Measurements from ENCODE around the gene ITGB4. TPM values are rescaled to one million over a fixed set of nuclear protein-coding genes. Genes with fewer than 3 reads are reported as not detected.

The ITGB4 gene
- total and polyA plus RNA-seq, 4 donors: 11.1 to 47.8 (median 14.8) TPM

- H3K9me3 ChIP-seq (ENCODE audit: control insufficient read depth in 4 of 4, insufficient read depth in 3 of 4, low read length in 3 of 4): no peaks in the 10 kb centered on the region
- WGBS, 2 donors: 88 to 96% methylated on average over 4 of the region's 4 CpGs
- H3K27ac ChIP-seq (ENCODE audit: low read depth in 1 of 2, low read length in 1 of 2): no peak overlapping the region
- H3K9ac ChIP-seq (ENCODE audit: insufficient read depth in 1 of 2, low read length in 2 of 2): no peak overlapping the region
- no peak overlapping the region for H3K4me3 ChIP-seq
- no peak for ATAC-seq (ENCODE audit: insufficient read depth, low FRiP score)
- H3K36me3 ChIP-seq (ENCODE audit: control insufficient read depth in 4 of 4, insufficient read depth in 4 of 4, low read length in 4 of 4): peaks cover 0 to 32% (median 21%) of the 10 kb centered on the region in 4 donors
- no peaks in the 10 kb centered on the region for H3K4me1 ChIP-seq (ENCODE audit: control insufficient read depth in 5 of 5, insufficient read depth in 5 of 5, low read length in 5 of 5)
- no peak for TF ChIP-seq CTCF (IDR thresholded peaks at IDR 0.05; ENCODE audit: control extremely low read depth, extremely low read depth)
- DNase-seq: no peak
- H3K27me3 ChIP-seq (ENCODE audit: control insufficient read depth in 3 of 3, insufficient read depth in 3 of 3, low read length in 2 of 3): no peaks in the 10 kb centered on the region
Measured at GRCh38 chr17:75799402-75799801, 78.1 kb downstream of the ITGB4 start.

GRCh38 chr17:75803883-75804282 is 82.6 kb downstream of the ITGB4 start:
- Histone ChIP-seq H3K27ac (ENCODE audit: low read depth in 1 of 2, low read length in 1 of 2) (no peak overlapping the region), H3K9ac (ENCODE audit: insufficient read depth in 1 of 2, low read length in 2 of 2) (no peak overlapping the region), H3K36me3 (ENCODE audit: control insufficient read depth in 4 of 4, insufficient read depth in 4 of 4, low read length in 4 of 4) (peaks cover 0 to 14% (median 8%) of the 10 kb centered on the region in 4 donors), H3K27me3 (ENCODE audit: control insufficient read depth in 3 of 3, insufficient read depth in 3 of 3, low read length in 2 of 3) (no peaks in the 10 kb centered on the region), H3K4me1 (ENCODE audit: control insufficient read depth in 5 of 5, insufficient read depth in 5 of 5, low read length in 5 of 5) (peaks cover 0 to 3% (median 0%) of the 10 kb centered on the region in 5 donors), H3K9me3 (ENCODE audit: control insufficient read depth in 4 of 4, insufficient read depth in 3 of 4, low read length in 3 of 4) (no peaks in the 10 kb centered on the region), H3K4me3 (no peak overlapping the region)
- no peak for TF ChIP-seq CTCF (IDR thresholded peaks at IDR 0.05; ENCODE audit: control extremely low read depth, extremely low read depth)
- no peak for ATAC-seq (ENCODE audit: insufficient read depth, low FRiP score)
- no peak for DNase-seq
- WGBS, 2 donors: 91 to 96% methylated on average over 1 of the region's 1 CpG

GRCh38 chr17:75806822-75807500 is 85.7 kb downstream of the ITGB4 start:
- TF ChIP-seq CTCF (IDR thresholded peaks at IDR 0.05; ENCODE audit: control extremely low read depth, extremely low read depth): no peak
- peak overlapping the region; percentile 5 to 22 for H3K27ac ChIP-seq (ENCODE audit: low read depth in 1 of 2, low read length in 1 of 2)
- H3K4me1 ChIP-seq (ENCODE audit: control insufficient read depth in 5 of 5, insufficient read depth in 5 of 5, low read length in 5 of 5): peaks cover 0 to 12% (median 0%) of the 10 kb centered on the region in 5 donors
- H3K9ac ChIP-seq (ENCODE audit: insufficient read depth in 1 of 2, low read length in 2 of 2): no peak overlapping the region
- H3K4me3 ChIP-seq: no peak overlapping the region
- WGBS, 2 donors: 85 to 90% methylated on average over 4 of the region's 4 CpGs
- ATAC-seq (ENCODE audit: insufficient read depth, low FRiP score) (no peak), DNase-seq (no peak)
- no peaks in the 10 kb centered on the region for H3K9me3 ChIP-seq (ENCODE audit: control insufficient read depth in 4 of 4, insufficient read depth in 3 of 4, low read length in 3 of 4)
- H3K36me3 ChIP-seq (ENCODE audit: control insufficient read depth in 4 of 4, insufficient read depth in 4 of 4, low read length in 4 of 4): peaks cover 0 to 21% (median 12%) of the 10 kb centered on the region in 4 donors
- no peaks in the 10 kb centered on the region for H3K27me3 ChIP-seq (ENCODE audit: control insufficient read depth in 3 of 3, insufficient read depth in 3 of 3, low read length in 2 of 3)

Other genes with a start within 250 kb of the ITGB4 start
- gene CASKIN2, start 205.9 kb upstream of the ITGB4 start, total RNA-seq: 10 to 100 TPM; 44.1 to 81.5 TPM
- gene CASKIN2, start 205.9 kb upstream of the ITGB4 start, polyA plus RNA-seq: 10 to 100 TPM; 22.3 to 26.1 TPM
- 10 to 100 TPM; 18.4 to 22.4 TPM for gene TSEN54, start 204.9 kb upstream of the ITGB4 start, total RNA-seq
- 10 to 100 TPM; 20.9 to 36.5 TPM for gene TSEN54, start 204.9 kb upstream of the ITGB4 start, polyA plus RNA-seq
- gene LLGL2, start 195.8 kb upstream of the ITGB4 start, total RNA-seq: 100 to 1,000 TPM; 103 to 199 TPM
- 100 to 1,000 TPM in 1 of 2 donors, 10 to 100 TPM in 1; 80.5 to 195 TPM for gene LLGL2, start 195.8 kb upstream of the ITGB4 start, polyA plus RNA-seq
- 100 to 1,000 TPM; 194 to 197 TPM for gene MYO15B, start 133.7 kb upstream of the ITGB4 start, total RNA-seq
- gene MYO15B, start 133.7 kb upstream of the ITGB4 start, polyA plus RNA-seq: 100 to 1,000 TPM in 1 of 2 donors, 10 to 100 TPM in 1; 84.5 to 141 TPM
- 1 to 10 TPM; 5.5 to 7.5 TPM for gene SMIM5, start 88.0 kb upstream of the ITGB4 start, total RNA-seq
- 1 to 10 TPM; 2.2 to 2.3 TPM for gene SMIM5, start 88.0 kb upstream of the ITGB4 start, polyA plus RNA-seq
- gene RECQL5, start 54.3 kb upstream of the ITGB4 start, total RNA-seq: 10 to 100 TPM; 31.2 to 32.5 TPM
- gene RECQL5, start 54.3 kb upstream of the ITGB4 start, polyA plus RNA-seq: 10 to 100 TPM; 16.4 to 28.5 TPM
- gene SAP30BP, start 54.1 kb upstream of the ITGB4 start, total RNA-seq: 10 to 100 TPM; 46.5 to 82.9 TPM
- gene SAP30BP, start 54.1 kb upstream of the ITGB4 start, polyA plus RNA-seq: 10 to 100 TPM; 71.9 to 82.8 TPM
- 10 to 100 TPM; 23.0 to 52.9 TPM for gene GALK1, start 43.7 kb downstream of the ITGB4 start, total RNA-seq
- 10 to 100 TPM; 35.2 to 70.5 TPM for gene GALK1, start 43.7 kb downstream of the ITGB4 start, polyA plus RNA-seq
- gene UNK, start 63.3 kb downstream of the ITGB4 start, total RNA-seq: 10 to 100 TPM; 32.8 to 72.4 TPM
- gene UNK, start 63.3 kb downstream of the ITGB4 start, polyA plus RNA-seq: 10 to 100 TPM; 15.5 to 18.7 TPM
- 100 to 1,000 TPM in 1 of 2 donors, 10 to 100 TPM in 1; 56.6 to 110 TPM for gene UNC13D, start 122.9 kb downstream of the ITGB4 start, total RNA-seq
- gene UNC13D, start 122.9 kb downstream of the ITGB4 start, polyA plus RNA-seq: 10 to 100 TPM; 61.2 to 85.2 TPM
- 100 to 1,000 TPM in 1 of 2 donors, 10 to 100 TPM in 1; 67.2 to 127 TPM for gene WBP2, start 133.9 kb downstream of the ITGB4 start, total RNA-seq
- gene WBP2, start 133.9 kb downstream of the ITGB4 start, polyA plus RNA-seq: 100 to 1,000 TPM; 143 to 195 TPM
- gene TRIM47, start 157.1 kb downstream of the ITGB4 start, total RNA-seq: 10 to 100 TPM; 23.5 to 78.3 TPM
- gene TRIM47, start 157.1 kb downstream of the ITGB4 start, polyA plus RNA-seq: 10 to 100 TPM; 22.9 to 32.4 TPM
- 10 to 100 TPM; 12.7 to 32.9 TPM for gene TRIM65, start 175.5 kb downstream of the ITGB4 start, total RNA-seq
- 10 to 100 TPM; 14.6 to 27.8 TPM for gene TRIM65, start 175.5 kb downstream of the ITGB4 start, polyA plus RNA-seq
- gene MRPL38, start 183.4 kb downstream of the ITGB4 start, total RNA-seq: 100 to 1,000 TPM in 1 of 2 donors, 10 to 100 TPM in 1; 47.8 to 105 TPM
- 10 to 100 TPM; 52.0 to 80.1 TPM for gene MRPL38, start 183.4 kb downstream of the ITGB4 start, polyA plus RNA-seq
- 10 to 100 TPM; 14.5 to 18.7 TPM for gene FBF1, start 219.6 kb downstream of the ITGB4 start, total RNA-seq
- gene FBF1, start 219.6 kb downstream of the ITGB4 start, polyA plus RNA-seq: 10 to 100 TPM in 1 of 2 donors, 1 to 10 TPM in 1; 4.6 to 11.6 TPM